Measurements from ENCODE around the gene CDIPT.
A peak's percentile ranks its signal among the peaks of the same experiment; 100 is the strongest.
"Not testable (repeated sequence)": the region's sequence is repeated elsewhere in the genome, so short reads cannot be mapped to it uniquely, and the experiment has no call there.

The CDIPT gene

GRCh38 chr16:29862884-29863668 lies at the start of gene CDIPT:
Gene CDIPT, minus strand, starts transcription at chr16:29863226. Its CDS starts 369 bp downstream, at chr16:29862857.
- FAIRE-seq = no peak
- TF ChIP-seq CTCF (IDR thresholded peaks at IDR 0.05; ENCODE audit: insufficient read depth, missing control alignments) = peak; percentile 87
- peak; percentile 51 for DNase-seq (ENCODE audit: insufficient read length, low spot score)

- FAIRE-seq = no peak
- no peak for DNase-seq (ENCODE audit: insufficient read length, low spot score)
- TF ChIP-seq CTCF (IDR thresholded peaks at IDR 0.05; ENCODE audit: insufficient read depth, missing control alignments) = no peak
Measured at GRCh38 chr16:29912087-29912486, 49.1 kb upstream of the CDIPT start.

- no peak for FAIRE-seq
- DNase-seq (ENCODE audit: insufficient read length, low spot score) = no peak
- no peak for TF ChIP-seq CTCF (IDR thresholded peaks at IDR 0.05; ENCODE audit: insufficient read depth, missing control alignments)
Measured at GRCh38 chr16:29911676-29912010, 48.6 kb upstream of the CDIPT start.

GRCh38 chr16:29910819-29911675 lies 48.0 kb upstream of the CDIPT start:
- DNase-seq (ENCODE audit: insufficient read length, low spot score) (no peak), FAIRE-seq (no peak)
- TF ChIP-seq CTCF (IDR thresholded peaks at IDR 0.05; ENCODE audit: insufficient read depth, missing control alignments) = no peak

GRCh38 chr16:29909851-29910250 lies 46.8 kb upstream of the CDIPT start:
- FAIRE-seq; DNase-seq (ENCODE audit: insufficient read length, low spot score): not testable (repeated sequence)

GRCh38 chr16:29909391-29909790 lies 46.4 kb upstream of the CDIPT start:
- no peak for TF ChIP-seq CTCF (IDR thresholded peaks at IDR 0.05; ENCODE audit: insufficient read depth, missing control alignments)
- FAIRE-seq (no peak), DNase-seq (ENCODE audit: insufficient read length, low spot score) (no peak)

GRCh38 chr16:29908719-29909220 lies 45.7 kb upstream of the CDIPT start:
- FAIRE-seq = no peak

More at GRCh38 chr16:29908719-29909220, 45.7 kb upstream of the CDIPT start:
- DNase-seq (ENCODE audit: insufficient read length, low spot score) = no peak
- no peak for TF ChIP-seq CTCF (IDR thresholded peaks at IDR 0.05; ENCODE audit: insufficient read depth, missing control alignments)

All from D721Med (cell line).